ENCODE data around the gene CMYA5.

- no peak for TF ChIP-seq CTCF (IDR thresholded peaks at IDR 0.05; ENCODE audit: low read length)
- no peak for TF ChIP-seq EZH2 (IDR thresholded peaks at IDR 0.05; ENCODE audit: borderline replicate concordance, low read length)
These were observed 157.9 kb downstream of the CMYA5 start for GRCh38 chr5:79847561-79847960.

Data from OCI-LY1 (cell line).